Lower leg skin (tissue), 3 donors: ENCODE measurements around the gene RHOH.

ENCODE experiments used
- CTCF ChIP-seq, 3 donors: fragments of 450-650 bp; IDR thresholded peaks; one replicate each; pipeline ENCODE4 v1.5.1; 2016; ENCODE audit warnings: antibody characterized with exemption in 3 of 3, mild to moderate bottlenecking in 3 of 3, moderate library complexity in 2 of 3
- POLR2A ChIP-seq, 2 donors: fragments of 450-650 bp; IDR thresholded peaks; one replicate each; pipeline ENCODE4 v1.6.1; 2016 to 2017; ENCODE audit warnings: antibody characterized with exemption in 2 of 2, mild to moderate bottlenecking in 1 of 2, moderate library complexity in 1 of 2

- TF ChIP-seq POLR2A (IDR thresholded peaks at IDR 0.05) (no peak), CTCF (IDR thresholded peaks at IDR 0.05) (no peak)
Measured at GRCh38 chr4:40205259-40206198, 8.7 kb downstream of the RHOH start.
